Activated CD4-positive, alpha-beta T cell treated with anti-CD3 and anti-CD28 coated beads for 36 hours (primary cell): ENCODE measurements around the gene IL36RN. TPM values are rescaled to one million over a fixed set of nuclear protein-coding genes. Genes with fewer than 3 reads are reported as not detected.

ENCODE experiments used
- ATAC-seq: fragments of 200-7000 bp; cut with Tn5 transposase; one replicate; pipeline ENCODE4 v1.10.0; 2021; ENCODE audit warnings: mild to moderate bottlenecking, moderate library complexity
- CTCF ChIA-PET: fragments of 350-600 bp; sonication (Branson Sonifier 250); formaldehyde crosslinking; loops from one replicate; lab custom pipeline; 2021; ENCODE audit warnings: antibody characterized with exemption; lab: Charles Lee
- POLR2A ChIA-PET: fragments of 350-600 bp; sonication (Branson Sonifier 250); formaldehyde crosslinking; loops from one replicate; lab custom pipeline; 2021; ENCODE audit warnings: antibody characterized with exemption, inconsistent platforms; lab: Charles Lee
- DNase-seq: peaks from one replicate; pipeline ENCODE4 v3.0.0-alpha.2; 2020
- H3K27ac Mint-ChIP-seq: one replicate; pipeline ENCODE4 v1.8.0; 2021; ENCODE audit warnings: mixed read lengths
- H3K27me3 Mint-ChIP-seq: one replicate; pipeline ENCODE4 v1.8.0; 2021; ENCODE audit warnings: mixed read lengths
- H3K36me3 Mint-ChIP-seq: one replicate; pipeline ENCODE4 v1.8.0; 2021; ENCODE audit warnings: low read depth, mixed read lengths
- H3K4me1 Mint-ChIP-seq: one replicate; pipeline ENCODE4 v1.8.0; 2021; ENCODE audit warnings: mixed read lengths
- H3K4me3 Mint-ChIP-seq: one replicate; pipeline ENCODE4 v1.8.0; 2021; ENCODE audit warnings: mild to moderate bottlenecking, moderate library complexity, mixed read lengths
- H3K9me3 Mint-ChIP-seq: one replicate; pipeline ENCODE4 v1.8.0; 2021; ENCODE audit warnings: low read depth, mixed read lengths
- intact Hi-C, 2 experiments: fragments of 100-400 bp; cut with DNase I in 1 of 2; cut with micrococcal nuclease in 1 of 2; formaldehyde crosslinking; loops; one replicate each; pipeline versions ENCODE4 v1.14.2 to v1.15.1; 2022 to 2024; cut with DNase I, micrococcal nuclease
- total RNA-seq, 2 experiments: library from RNA; stranded (reverse); gene quantifications; one replicate each; pipeline ENCODE4 v1.2.3, GENCODE V29; 2021

The IL36RN gene
- total RNA-seq, 2 experiments from 2014 or later, result not detected

DNA sequence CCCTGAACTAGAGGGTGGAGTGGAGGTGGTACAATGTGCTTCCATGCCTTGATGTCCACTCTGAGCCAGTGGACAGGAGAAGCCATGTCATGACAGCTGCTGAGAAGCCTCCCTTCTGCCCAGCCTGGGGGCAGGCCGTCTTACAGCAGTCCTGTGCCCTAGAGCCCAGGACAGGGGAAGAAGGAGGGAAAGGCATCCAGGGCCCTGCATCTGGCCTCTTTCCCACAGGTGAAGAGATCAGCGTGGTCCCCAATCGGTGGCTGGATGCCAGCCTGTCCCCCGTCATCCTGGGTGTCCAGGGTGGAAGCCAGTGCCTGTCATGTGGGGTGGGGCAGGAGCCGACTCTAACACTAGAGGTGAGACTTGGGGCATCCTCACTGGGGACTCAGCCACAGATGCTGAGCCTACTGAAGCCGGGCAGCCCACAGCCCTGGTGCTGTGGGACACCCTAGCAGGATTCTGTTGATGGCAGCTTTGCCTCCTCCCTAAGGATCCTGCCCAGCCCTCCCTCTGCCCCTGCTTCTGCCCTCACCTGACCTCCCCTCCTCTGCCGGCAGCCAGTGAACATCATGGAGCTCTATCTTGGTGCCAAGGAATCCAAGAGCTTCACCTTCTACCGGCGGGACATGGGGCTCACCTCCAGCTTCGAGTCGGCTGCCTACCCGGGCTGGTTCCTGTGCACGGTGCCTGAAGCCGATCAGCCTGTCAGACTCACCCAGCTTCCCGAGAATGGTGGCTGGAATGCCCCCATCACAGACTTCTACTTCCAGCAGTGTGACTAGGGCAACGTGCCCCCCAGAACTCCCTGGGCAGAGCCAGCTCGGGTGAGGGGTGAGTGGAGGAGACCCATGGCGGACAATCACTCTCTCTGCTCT lies 3.1 kb downstream of the IL36RN start:
- Mint-ChIP-seq H3K4me3 (no peak overlapping the region), H3K4me1 (peaks cover 2% of the 10 kb centered on the region), H3K36me3 (no peaks in the 10 kb centered on the region), H3K9me3 (no peaks in the 10 kb centered on the region), H3K27ac (no peak overlapping the region), H3K27me3 (peaks cover 2% of the 10 kb centered on the region)
- POLR2A ChIA-PET, result no interaction called here
- CTCF ChIA-PET, result interaction anchor here (0.7 to 3.2 kb wide), 2 partner anchors 18 to 120 kb away, joined by 3 to 7 read pairs; no protein-coding TSS in a partner anchor
- intact Hi-C loops, result no loop called here
- ATAC-seq, result no peak
- no peak for DNase-seq

- CTCF ChIA-PET, result interaction anchor here (0.7 to 3.2 kb wide), 5 partner anchors 11 to 73 kb away, joined by 3 to 7 read pairs (median 4); no protein-coding TSS in a partner anchor
- H3K4me1 Mint-ChIP-seq, result no peaks in the 10 kb centered on the region
- H3K36me3 Mint-ChIP-seq, result no peaks in the 10 kb centered on the region
- POLR2A ChIA-PET, result no interaction called here
- H3K4me3 Mint-ChIP-seq, result no peak overlapping the region
- ATAC-seq (no peak), DNase-seq (no peak)
- intact Hi-C loops, result no loop called here
- peaks cover 4% of the 10 kb centered on the region for H3K27me3 Mint-ChIP-seq
- H3K27ac Mint-ChIP-seq, result no peak overlapping the region
- H3K9me3 Mint-ChIP-seq, result no peaks in the 10 kb centered on the region
These were observed 5.3 kb downstream of the IL36RN start for GRCh38 chr2:113064281-113064680.

- intact Hi-C loops, result no loop called here
- Mint-ChIP-seq H3K36me3 (no peaks in the 10 kb centered on the region), H3K27ac (no peak overlapping the region), H3K9me3 (no peaks in the 10 kb centered on the region), H3K27me3 (peaks cover 5% of the 10 kb centered on the region), H3K4me3 (no peak overlapping the region), H3K4me1 (no peaks in the 10 kb centered on the region)
- DNase-seq (no peak), ATAC-seq (no peak)
- POLR2A ChIA-PET, result no interaction called here
- CTCF ChIA-PET, result interaction anchor here (0.7 to 3.2 kb wide), 5 partner anchors 11 to 73 kb away, joined by 3 to 7 read pairs (median 4); no protein-coding TSS in a partner anchor
These were observed 5.9 kb downstream of the IL36RN start for GRCh38 chr2:113064898-113065297.

DNA sequence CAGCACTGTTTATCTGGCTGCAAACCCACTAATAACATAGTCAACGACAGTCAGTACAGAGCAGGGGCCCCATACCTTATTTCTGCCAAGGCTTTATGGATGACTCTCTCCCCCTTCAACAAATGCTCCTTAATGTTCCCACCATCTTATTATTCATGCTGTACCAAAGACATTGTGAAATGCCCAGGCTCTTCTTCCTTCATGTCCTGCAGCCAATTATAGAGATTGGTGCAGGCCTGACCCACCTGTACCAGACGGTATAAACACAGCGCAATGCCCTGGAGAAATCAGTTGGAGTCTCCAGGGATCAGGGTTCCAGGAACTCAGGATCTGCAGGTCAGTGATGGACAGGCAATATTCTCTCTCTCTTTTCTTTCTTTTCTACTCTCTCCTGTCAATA lies 8.7 kb downstream of the IL36RN start, which contains the start of gene IL1F10:
TSS of gene IL1F10 (plus strand) at position 290 of the 400 bp plus-strand sequence. CDS start 4,769 bp downstream, outside the sequence.
- intact Hi-C loops, result no loop called here
- POLR2A ChIA-PET, result no interaction called here
- no peak for ATAC-seq
- Mint-ChIP-seq H3K27me3 (peaks cover 3% of the 10 kb centered on the region), H3K4me1 (no peaks in the 10 kb centered on the region), H3K4me3 (no peak within 1 kb of the TSS), H3K27ac (no peak within 1 kb of the TSS), H3K9me3 (no peaks in the 10 kb centered on the region), H3K36me3 (no peaks in the 10 kb centered on the region)
- CTCF ChIA-PET, result interaction anchor here (0.8 kb wide), 2 partner anchors 10 to 15 kb away, joined by 3 to 4 read pairs; no protein-coding TSS in a partner anchor
- DNase-seq, result no peak

GRCh38 chr2:113068249-113068648 lies 9.3 kb downstream of the IL36RN start:
- Mint-ChIP-seq H3K27ac (no peak overlapping the region), H3K9me3 (no peaks in the 10 kb centered on the region), H3K4me1 (no peaks in the 10 kb centered on the region), H3K36me3 (no peaks in the 10 kb centered on the region), H3K4me3 (no peak overlapping the region), H3K27me3 (peaks cover 3% of the 10 kb centered on the region)
- DNase-seq (no peak), ATAC-seq (no peak)
- CTCF ChIA-PET, result interaction anchor here (0.8 to 1.3 kb wide), 4 partner anchors 9 to 16 kb away, joined by 3 to 7 read pairs (median 5); no protein-coding TSS in a partner anchor
- intact Hi-C loops, result no loop called here
- POLR2A ChIA-PET, result no interaction called here

DNA sequence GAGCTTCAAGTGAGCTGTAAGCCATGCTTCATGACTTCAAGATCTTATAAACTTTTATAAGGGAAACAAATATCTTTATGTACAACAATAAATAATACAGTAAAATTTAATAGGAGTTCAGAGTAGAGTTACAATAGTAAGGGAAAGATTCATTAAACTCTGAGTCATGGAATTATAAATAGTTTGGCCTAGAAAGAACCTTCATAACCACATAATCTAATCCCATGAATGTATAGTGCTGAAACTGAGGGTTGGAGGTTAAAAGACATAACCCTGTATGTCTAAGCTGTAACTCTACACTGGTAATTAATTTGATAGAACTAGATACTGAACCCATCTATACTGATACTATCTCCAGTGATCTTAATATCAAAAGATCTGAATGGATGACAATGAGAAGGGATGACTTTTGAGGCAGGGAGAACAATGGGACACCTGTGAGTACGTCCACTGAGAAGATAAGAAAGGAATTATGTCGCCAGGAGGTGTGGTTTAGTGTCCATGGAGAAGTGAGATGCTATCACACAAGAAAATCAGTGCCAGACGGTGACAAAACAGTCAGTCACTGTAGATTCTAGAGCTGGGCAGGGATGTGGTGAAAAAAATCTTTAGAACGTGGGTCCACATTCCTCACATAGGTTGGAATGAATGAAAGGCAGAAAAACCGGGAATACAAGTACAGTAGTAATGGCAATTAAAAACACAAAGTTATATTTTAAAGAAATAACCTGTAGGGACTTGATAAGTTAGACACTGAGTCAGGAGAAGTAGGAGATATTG lies 9.9 kb downstream of the IL36RN start:
- DNase-seq (no peak), ATAC-seq (no peak)
- intact Hi-C loops, result no loop called here
- no peaks in the 10 kb centered on the region for H3K36me3 Mint-ChIP-seq
- CTCF ChIA-PET, result interaction anchor here (1.2 to 1.4 kb wide), 3 partner anchors 10 to 16 kb away, joined by 3 to 7 read pairs (median 6); no protein-coding TSS in a partner anchor
- H3K27me3 Mint-ChIP-seq, result peaks cover 3% of the 10 kb centered on the region
- POLR2A ChIA-PET, result no interaction called here
- H3K27ac Mint-ChIP-seq, result no peak overlapping the region
- H3K9me3 Mint-ChIP-seq, result no peaks in the 10 kb centered on the region
- no peaks in the 10 kb centered on the region for H3K4me1 Mint-ChIP-seq
- H3K4me3 Mint-ChIP-seq, result no peak overlapping the region

- ATAC-seq (no peak), DNase-seq (no peak)
- Mint-ChIP-seq H3K4me1 (peaks cover 2% of the 10 kb centered on the region), H3K9me3 (no peaks in the 10 kb centered on the region), H3K27ac (no peak overlapping the region), H3K4me3 (no peak overlapping the region), H3K36me3 (no peaks in the 10 kb centered on the region), H3K27me3 (peaks cover 3% of the 10 kb centered on the region)
- intact Hi-C loops, result no loop called here
- ChIA-PET CTCF (interaction anchor here (0.6 to 1.4 kb wide), 6 partner anchors 9 to 106 kb away, joined by 3 to 7 read pairs (median 5); no protein-coding TSS in a partner anchor), POLR2A (no interaction called here)
These were observed 10.9 kb downstream of the IL36RN start for GRCh38 chr2:113069676-113070605.

GRCh38 chr2:113070606-113070975 lies 11.6 kb downstream of the IL36RN start:
- POLR2A ChIA-PET, result no interaction called here
- CTCF ChIA-PET, result interaction anchor here (0.6 to 1.0 kb wide), 4 partner anchors 10 to 321 kb away, joined by 3 to 6 read pairs (median 4); no protein-coding TSS in a partner anchor
- H3K9me3 Mint-ChIP-seq, result no peaks in the 10 kb centered on the region
- intact Hi-C loops, result no loop called here
- ATAC-seq, result no peak
- peaks cover 7% of the 10 kb centered on the region for H3K4me1 Mint-ChIP-seq
- no peak overlapping the region for H3K27ac Mint-ChIP-seq
- no peaks in the 10 kb centered on the region for H3K36me3 Mint-ChIP-seq
- no peak overlapping the region for H3K4me3 Mint-ChIP-seq
- peaks cover 3% of the 10 kb centered on the region for H3K27me3 Mint-ChIP-seq
- DNase-seq, result no peak

GRCh38 chr2:113072584-113072983 lies 13.6 kb downstream of the IL36RN start:
- intact Hi-C loops, result no loop called here
- CTCF ChIA-PET, result interaction anchor here (0.8 to 1.0 kb wide), 2 partner anchors 12 to 132 kb away, joined by 4 to 5 read pairs; no protein-coding TSS in a partner anchor
- no peak overlapping the region for H3K27ac Mint-ChIP-seq

DNA sequence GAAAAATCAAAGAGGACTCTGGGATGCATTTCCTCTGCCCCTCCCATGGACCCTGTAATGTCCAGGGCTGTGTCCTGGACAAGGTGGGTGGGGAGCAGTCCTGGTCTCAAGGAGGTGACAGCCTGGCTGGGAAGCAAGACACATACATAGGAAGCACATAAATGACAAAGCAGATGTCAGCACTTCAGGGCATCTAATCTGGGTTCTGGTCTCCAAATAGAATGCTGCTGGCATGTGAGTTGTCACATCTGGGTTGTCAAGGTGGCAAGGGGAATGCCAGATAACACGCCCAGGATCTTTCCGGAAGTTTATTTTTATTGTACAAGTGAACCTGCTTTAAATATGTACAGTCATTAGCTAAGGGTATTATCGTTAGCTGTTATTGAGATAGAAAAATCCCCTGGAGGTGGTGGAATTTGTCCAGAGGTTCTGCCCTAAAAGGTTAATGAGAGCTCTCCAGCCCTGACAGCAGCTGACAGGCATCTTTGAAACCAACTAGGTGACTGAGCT lies 14.4 kb downstream of the IL36RN start:
- Mint-ChIP-seq H3K36me3 (no peaks in the 10 kb centered on the region), H3K27me3 (peaks cover 2% of the 10 kb centered on the region), H3K4me3 (no peak overlapping the region), H3K4me1 (peaks cover 7% of the 10 kb centered on the region), H3K9me3 (no peaks in the 10 kb centered on the region), H3K27ac (no peak overlapping the region)
- ATAC-seq, result no peak
- POLR2A ChIA-PET, result no interaction called here
- no peak for DNase-seq
- CTCF ChIA-PET, result interaction anchor here (0.7 to 1.0 kb wide), 2 partner anchors 11 to 259 kb away, joined by 3 to 5 read pairs; no protein-coding TSS in a partner anchor
- intact Hi-C loops, result no loop called here

More at GRCh38 chr2:113072584-113072983, 13.6 kb downstream of the IL36RN start:
- POLR2A ChIA-PET, result no interaction called here
- Mint-ChIP-seq H3K4me1 (peaks cover 7% of the 10 kb centered on the region), H3K4me3 (no peak overlapping the region), H3K27me3 (peaks cover 3% of the 10 kb centered on the region), H3K36me3 (no peaks in the 10 kb centered on the region), H3K9me3 (no peaks in the 10 kb centered on the region)
- DNase-seq, result no peak
- ATAC-seq, result no peak
